HG03575 (cell line): ENCODE results near the gene MS4A18.
"Not testable (repeated sequence)": the region's sequence is repeated elsewhere in the genome, so short reads cannot be mapped to it uniquely, and the experiment has no call there.

ENCODE experiments used
- ATAC-seq: cut with Tn5 transposase; IDR thresholded peaks from one replicate; pipeline ENCODE4 v1.9.1; 2021; ENCODE audit not compliant: unreplicated experiment, insufficient number of reproducible peaks, low FRiP score; ENCODE audit errors: extremely low read depth

Gene MS4A18

DNA sequence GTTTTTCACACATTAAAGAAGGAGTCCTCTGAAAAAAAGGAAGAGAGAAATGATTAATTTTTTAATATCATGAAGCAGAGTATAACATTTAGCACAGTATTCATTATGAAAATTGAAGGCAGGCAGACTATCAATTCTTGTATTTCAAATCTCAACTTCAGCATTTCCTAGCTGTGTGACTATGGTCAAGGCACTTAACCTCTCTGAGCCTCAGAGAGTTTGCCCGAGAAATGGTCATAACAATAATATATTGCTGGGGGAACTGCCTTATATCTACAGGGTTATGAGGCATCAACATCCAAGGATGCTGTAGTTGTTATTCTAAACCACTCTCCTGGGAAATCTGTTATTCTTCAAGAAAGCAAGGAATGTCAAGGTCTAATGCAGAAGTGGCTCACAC lies 1.1 kb downstream of the MS4A18 start:
- no peak for ATAC-seq

GRCh38 chr11:60731586-60731985 lies 7.1 kb downstream of the MS4A18 start:
- no peak for ATAC-seq

DNA sequence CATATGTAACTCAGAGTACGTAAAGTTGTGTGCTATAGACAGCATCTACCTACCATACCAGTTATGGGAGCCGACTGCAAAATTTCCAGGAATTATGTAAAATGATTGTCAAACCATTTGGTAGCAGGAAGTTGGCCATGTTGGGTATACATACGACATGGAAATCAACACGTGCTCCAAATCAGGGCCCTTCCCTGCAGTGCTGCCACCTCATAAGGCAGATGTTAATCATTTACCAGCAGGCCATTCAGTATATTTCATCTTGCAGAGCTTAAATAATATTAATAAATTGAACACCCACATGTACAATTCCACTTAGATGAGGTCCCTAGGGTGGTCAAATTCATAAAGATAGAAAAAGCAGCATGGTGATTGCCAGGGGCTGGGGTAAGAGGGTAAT lies 9.8 kb downstream of the MS4A18 start:
- no peak for ATAC-seq

DNA sequence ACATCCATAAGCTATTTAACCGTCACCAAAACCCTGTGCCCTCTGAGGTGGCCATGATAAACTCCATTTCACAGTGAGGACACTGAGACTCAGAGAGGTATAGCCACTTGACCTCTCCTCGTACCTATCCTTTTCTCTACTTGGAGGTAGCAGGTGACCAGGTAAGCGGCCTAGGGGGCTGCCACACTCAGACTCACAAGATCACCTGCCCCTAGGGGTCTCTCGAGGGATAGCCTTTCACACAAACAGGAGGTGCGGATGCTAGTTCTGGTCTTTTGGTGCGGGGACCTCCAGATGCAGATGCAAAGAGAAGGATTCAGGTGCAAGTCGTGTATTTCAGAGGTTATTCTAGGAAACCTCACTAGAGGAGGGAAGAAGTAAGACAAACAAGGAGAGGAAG lies 14.6 kb downstream of the MS4A18 start:
- no peak for ATAC-seq

DNA sequence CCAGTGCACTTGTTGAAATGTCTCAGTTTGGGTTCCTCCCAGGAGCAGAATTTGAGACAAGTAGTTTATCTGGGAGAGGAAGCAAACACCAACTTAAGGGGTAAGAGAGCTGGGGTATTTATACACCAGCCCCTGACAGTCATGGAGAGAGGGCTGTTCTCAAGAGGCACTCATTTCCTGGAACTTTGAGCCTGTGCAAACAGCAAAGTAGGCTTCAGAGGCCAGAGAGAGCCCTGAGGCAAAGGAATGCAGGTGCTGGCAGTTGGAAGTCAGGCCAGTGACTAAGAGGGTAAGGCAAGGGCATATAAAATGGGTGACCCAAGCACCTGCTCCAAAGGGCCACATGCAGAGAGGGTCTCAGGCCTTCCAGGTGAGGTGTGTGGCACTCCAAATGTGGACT lies 16.1 kb downstream of the MS4A18 start:
- no peak for ATAC-seq

DNA sequence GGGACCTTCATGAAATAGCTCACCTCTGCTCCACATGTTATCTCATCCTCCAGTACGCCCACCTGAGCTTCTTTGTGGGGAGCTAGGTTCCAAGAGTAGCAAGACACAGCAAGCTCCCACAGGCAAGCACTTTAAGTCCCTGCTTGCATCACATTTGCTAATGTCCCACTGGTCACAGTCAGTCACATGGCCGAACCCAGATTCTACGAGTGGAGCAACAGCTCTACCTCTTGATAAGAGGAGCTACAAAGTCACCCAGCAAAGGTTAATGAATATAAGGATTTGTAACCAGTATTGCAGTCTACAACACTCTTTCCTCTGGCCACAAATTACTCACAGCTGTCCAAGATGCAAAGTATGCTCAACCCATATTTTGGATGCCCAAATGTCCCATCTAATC lies 16.9 kb downstream of the MS4A18 start:
- ATAC-seq: no peak

GRCh38 chr11:60743058-60743457 lies 18.5 kb downstream of the MS4A18 start:
- no peak for ATAC-seq

- no peak for ATAC-seq
Observed at GRCh38 chr11:60744114-60744513, 19.6 kb downstream of the MS4A18 start.

GRCh38 chr11:60747359-60747873 lies 22.9 kb downstream of the MS4A18 start:
- ATAC-seq: no peak

DNA sequence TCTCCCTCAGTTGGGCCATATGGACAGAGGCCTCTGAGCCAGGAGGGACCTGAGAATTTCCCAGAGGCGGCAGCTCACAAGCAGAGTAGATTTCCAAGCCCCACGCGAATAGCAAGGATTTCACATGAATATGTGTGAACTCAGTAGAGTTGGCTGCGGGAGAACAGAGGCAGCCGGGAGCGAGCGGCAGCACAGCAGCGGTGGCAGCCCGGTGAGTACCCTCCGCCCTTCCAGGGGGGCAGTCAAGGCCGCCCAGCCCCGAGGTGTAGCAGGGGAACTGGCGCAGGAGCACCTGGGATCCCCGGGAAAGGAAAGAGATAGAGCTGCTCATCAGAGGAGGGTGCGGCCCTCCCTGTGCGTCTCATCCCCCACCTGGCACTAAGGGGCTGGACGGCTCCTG lies 23.7 kb downstream of the MS4A18 start:
- ATAC-seq: no peak

GRCh38 chr11:60748821-60749220 lies 24.3 kb downstream of the MS4A18 start:
- ATAC-seq: no peak

- no peak for ATAC-seq
Observed at GRCh38 chr11:60750911-60751310, 26.4 kb downstream of the MS4A18 start.

DNA sequence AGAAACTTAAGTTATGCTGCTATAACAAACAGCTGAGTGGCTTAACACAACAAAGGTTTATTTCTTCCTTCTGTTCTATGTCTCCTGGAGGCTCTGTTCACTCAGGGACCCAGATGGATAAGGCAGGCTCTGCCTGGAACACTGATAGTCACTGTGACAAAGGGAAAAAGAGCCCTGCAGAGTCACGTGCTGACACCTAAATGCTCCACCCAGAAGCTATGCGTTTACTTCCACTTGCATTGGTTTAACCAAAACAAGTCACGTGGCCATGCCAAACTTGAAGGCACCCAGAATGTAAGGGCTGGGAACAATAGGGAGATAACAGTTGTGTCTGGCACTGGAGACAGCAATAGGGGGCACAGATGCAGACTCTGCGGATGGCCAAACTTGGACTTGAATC lies 28.8 kb downstream of the MS4A18 start:
- no peak for ATAC-seq

- ATAC-seq: no peak
Observed at GRCh38 chr11:60754887-60755286, 30.4 kb downstream of the MS4A18 start.

- no peak for ATAC-seq
Observed at GRCh38 chr11:60756307-60757032, 31.9 kb downstream of the MS4A18 start, which contains the start of gene MS4A15. Gene MS4A15, plus strand, starts transcription at chr11:60756867. Its CDS starts 6,867 bp downstream, at chr11:60763734.

DNA sequence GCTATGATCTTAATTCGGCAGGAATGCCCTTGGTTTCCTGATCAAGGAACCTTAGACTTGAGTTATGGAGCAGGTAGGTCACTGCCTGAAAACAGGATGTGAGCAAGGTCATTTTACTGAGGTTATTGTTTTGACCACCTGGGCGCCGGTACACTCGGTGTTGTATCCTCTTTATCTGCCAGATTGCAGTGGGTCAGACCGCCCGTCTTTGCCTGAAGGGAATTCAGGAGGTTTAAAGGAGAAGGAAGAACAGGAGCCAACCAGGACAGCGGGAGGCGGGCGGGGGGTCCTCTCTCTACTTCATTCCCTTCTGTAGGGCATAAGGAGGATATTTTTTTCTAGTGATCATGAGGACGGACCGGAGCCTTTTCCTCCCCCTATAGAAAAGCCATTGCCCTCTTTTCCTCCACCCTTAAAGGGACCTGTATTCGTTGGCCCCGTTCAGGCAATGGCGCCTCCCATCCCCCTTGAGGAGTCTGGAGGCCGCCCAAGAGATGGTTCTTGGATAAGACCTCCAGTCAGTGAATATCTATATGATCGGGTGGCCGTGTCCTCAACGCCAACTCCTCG lies 32.8 kb downstream of the MS4A18 start:
- no peak for ATAC-seq

DNA sequence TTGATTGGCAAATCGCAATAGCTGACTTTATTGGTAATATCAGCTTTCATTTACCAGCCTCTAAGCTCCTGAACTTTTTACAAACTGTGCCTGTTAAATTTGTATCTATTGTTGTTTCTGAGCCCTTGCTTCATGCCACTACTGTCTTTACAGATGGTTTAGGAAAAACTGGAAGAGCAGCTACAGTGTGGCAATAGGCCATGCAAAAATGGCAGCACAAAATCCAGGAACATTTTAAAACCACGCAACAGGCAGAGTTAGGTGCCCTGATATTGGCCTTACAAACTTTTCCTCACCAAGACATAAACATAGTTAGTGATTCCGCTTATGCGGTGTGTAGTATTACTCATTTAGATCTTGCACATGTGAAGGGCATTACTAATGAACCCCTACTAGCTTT lies 34.2 kb downstream of the MS4A18 start:
- not testable (repeated sequence) for ATAC-seq

- ATAC-seq: not testable (repeated sequence)
Observed at GRCh38 chr11:60759438-60760225, 35.1 kb downstream of the MS4A18 start.

- no peak for ATAC-seq
Observed at GRCh38 chr11:60761436-60762190, 37.1 kb downstream of the MS4A18 start.
